ENCODE data around the gene LBH. TPM values are rescaled to one million over a fixed set of nuclear protein-coding genes. Genes with fewer than 3 reads are reported as not detected.

Gene LBH
- total and polyA plus RNA-seq, 2 of the 13 experiments (the other 11 are each of a cell fraction or from before 2014, with no cell fraction given), result 0.09 to 0.25 TPM

GRCh38 chr2:30248791-30249190 is 17.5 kb downstream of the LBH start:
- Histone ChIP-seq H2AFZ (ENCODE audit: low read length) (no peak overlapping the region), H3K79me2 (ENCODE audit: insufficient read depth, low read length) (no peaks in the 10 kb centered on the region), H3K36me3 (replicated peaks in 1 of 2; ENCODE audit: control insufficient read depth in 1 of 2, insufficient read depth in 2 of 2, low read length in 2 of 2) (no peaks in the 10 kb centered on the region), H3K9me3 (ENCODE audit: low read length) (no peaks in the 10 kb centered on the region), H3K4me2 (ENCODE audit: low read depth, low read length) (no peak overlapping the region), H3K4me3 (replicated peaks in 1 of 3; ENCODE audit: insufficient read depth in 1 of 3, low read depth in 2 of 3, low read length in 3 of 3) (no peak overlapping the region), H3K27me3 (ENCODE audit: control insufficient read depth in 1 of 2, insufficient read depth in 2 of 2, low read length in 2 of 2) (peaks cover 0 to 14% of the 10 kb centered on the region in 2 experiments; a peak in 3 of 5 replicates), H3K4me1 (ENCODE audit: insufficient read depth, low read length) (no peaks in the 10 kb centered on the region), H3K27ac (ENCODE audit: extremely low read length, insufficient read depth, low read length) (no peak overlapping the region), H4K20me1 (ENCODE audit: insufficient read depth, low read length) (no peaks in the 10 kb centered on the region), H3K9ac (ENCODE audit: insufficient read depth, low read depth, low read length) (no peak overlapping the region)
- no peak for DNase-seq (ENCODE audit: low spot score)
- intact Hi-C loops (cut with micrococcal nuclease; ENCODE audit: unreplicated experiment) (no loop called here), in situ Hi-C loops (cut with HindIII; ENCODE audit: extremely low pct_ligation_motif_present, low pct_unique_long_range_greater_than_20kb) (no loop called here)
- TF ChIP-seq MXD3 (CRISPR knock-in tag; IDR thresholded peaks at IDR 0.05) (no peak), TEAD2 (CRISPR knock-in tag; IDR thresholded peaks at IDR 0.05) (no peak), ZNF205 (CRISPR knock-in tag; IDR thresholded peaks at IDR 0.05) (no peak), SAP130 (CRISPR knock-in tag; IDR thresholded peaks at IDR 0.05; ENCODE audit: low read depth) (no peak), ZNF17 (CRISPR knock-in tag; IDR thresholded peaks at IDR 0.05) (no peak), IRF9 (CRISPR knock-in tag; IDR thresholded peaks at IDR 0.05; ENCODE audit: borderline replicate concordance) (no peak), WIZ (CRISPR knock-in tag; IDR thresholded peaks at IDR 0.05) (no peak), HOXA5 (CRISPR knock-in tag; IDR thresholded peaks at IDR 0.05) (no peak), ZBTB42 (CRISPR knock-in tag; IDR thresholded peaks at IDR 0.05) (no peak), HDAC2 (CRISPR knock-in tag; IDR thresholded peaks at IDR 0.05) (no peak), ZNF251 (CRISPR knock-in tag; IDR thresholded peaks at IDR 0.05) (no peak), ZNF768 (CRISPR knock-in tag; IDR thresholded peaks at IDR 0.05) (no peak), ZNF430 (CRISPR knock-in tag; IDR thresholded peaks at IDR 0.05) (no peak), ZNF326 (CRISPR knock-in tag; IDR thresholded peaks at IDR 0.05; ENCODE audit: borderline replicate concordance) (no peak)
- FAIRE-seq, result no peak
- WGBS (ENCODE audit: low lambda C conversion rate), result 0% methylated on average over 2 of the region's 2 CpGs
- no peak for ATAC-seq
- CTCF ChIA-PET (ENCODE audit: low intra/inter-chr PET ratio, low total read pairs), result no interaction called here
- no TSS peak for BruUV-seq (replicated peaks)
- POLR2A ChIA-PET, result no interaction called here
